GM21737 (cell line): ENCODE measurements around the gene CD8B.

Experiments used
- ATAC-seq: cut with Tn5 transposase; IDR thresholded peaks from one replicate; pipeline ENCODE4 v1.9.1; 2021; ENCODE audit warnings: mild to moderate bottlenecking, moderate library complexity; ENCODE audit not compliant: unreplicated experiment

The CD8B gene

DNA sequence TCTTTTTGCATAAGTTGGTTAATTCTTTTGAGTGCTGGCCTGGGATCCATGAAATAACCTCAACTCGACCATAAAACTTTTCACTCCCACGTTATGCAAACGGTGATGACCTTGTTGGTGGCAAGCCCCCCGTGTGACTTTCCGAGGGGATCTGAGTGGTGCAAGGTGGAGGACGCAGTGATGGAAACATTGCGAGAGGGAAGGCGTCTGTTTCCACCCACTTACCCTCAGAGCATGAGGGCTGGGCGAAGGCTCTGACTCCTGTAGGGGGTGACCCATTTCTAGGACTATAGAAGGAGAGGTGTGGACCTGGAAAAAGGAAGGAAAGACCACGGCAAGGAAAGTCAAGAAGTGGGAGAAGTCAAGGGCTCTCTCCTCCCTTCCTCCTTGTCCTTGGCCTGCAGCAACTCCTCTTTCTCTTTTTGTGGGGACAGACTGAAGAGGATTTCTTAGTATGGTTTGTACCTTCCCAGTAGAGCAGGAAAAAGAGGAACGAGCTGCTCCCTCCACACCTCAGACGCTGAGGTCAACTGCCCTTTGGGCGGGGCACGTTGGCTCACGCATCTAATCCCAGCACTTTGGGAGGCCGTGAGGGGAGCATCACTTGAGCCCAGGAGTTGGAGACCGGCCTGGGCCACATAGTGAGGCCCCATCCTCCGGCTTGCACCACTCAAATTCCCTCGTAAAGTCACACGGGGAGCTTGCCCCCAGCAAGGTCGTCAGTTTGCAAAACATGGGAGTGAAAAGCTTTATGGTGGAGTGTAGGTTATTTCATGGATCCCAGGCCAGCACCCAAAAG, 55.4 kb downstream of the CD8B start:
- ATAC-seq, result no peak

GRCh38 chr2:86800856-86801567, 60.7 kb downstream of the CD8B start:
- ATAC-seq, result no peak

GRCh38 chr2:86794861-86795260, 66.8 kb downstream of the CD8B start:
- no peak for ATAC-seq

DNA sequence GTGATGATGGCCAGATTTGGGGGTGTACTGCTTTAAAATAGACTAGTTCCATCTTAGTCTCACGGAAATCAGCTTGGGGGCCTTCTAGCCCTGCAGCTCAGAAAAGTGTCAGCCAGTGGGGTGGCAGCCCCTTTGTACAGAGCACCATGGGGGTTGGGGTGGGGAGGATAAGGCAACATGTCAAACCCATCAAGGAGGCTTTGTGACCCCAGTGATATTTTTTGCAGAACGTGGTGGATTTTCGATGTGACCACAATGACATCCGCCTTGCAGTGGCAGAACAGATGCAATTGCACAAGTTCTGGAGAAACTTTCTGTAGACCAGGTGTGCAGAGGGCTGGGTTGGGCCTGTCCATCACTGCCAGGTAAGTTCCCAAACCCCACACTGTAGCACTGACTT, 67.9 kb downstream of the CD8B start:
- ATAC-seq, result no peak

DNA sequence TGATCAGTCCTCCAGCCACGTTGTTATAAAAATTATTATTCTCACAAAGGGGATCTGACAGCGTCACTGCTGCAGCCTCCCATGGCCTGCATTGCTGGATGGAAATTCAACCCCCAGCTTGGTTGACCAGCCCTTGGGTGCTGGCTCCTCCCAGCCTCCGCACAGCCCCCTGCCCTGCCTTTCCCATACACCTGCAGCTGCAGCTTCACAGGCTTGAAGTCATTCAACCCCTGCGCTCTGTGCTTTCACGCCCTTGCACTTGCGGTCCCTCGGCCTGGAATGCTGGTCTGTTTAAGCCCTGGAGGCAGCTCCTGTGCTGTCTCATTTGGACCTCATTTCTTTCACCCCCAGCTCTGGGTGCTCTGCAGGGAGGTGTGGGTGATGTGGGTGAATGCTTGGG, 70.1 kb downstream of the CD8B start:
- ATAC-seq, result no peak

DNA sequence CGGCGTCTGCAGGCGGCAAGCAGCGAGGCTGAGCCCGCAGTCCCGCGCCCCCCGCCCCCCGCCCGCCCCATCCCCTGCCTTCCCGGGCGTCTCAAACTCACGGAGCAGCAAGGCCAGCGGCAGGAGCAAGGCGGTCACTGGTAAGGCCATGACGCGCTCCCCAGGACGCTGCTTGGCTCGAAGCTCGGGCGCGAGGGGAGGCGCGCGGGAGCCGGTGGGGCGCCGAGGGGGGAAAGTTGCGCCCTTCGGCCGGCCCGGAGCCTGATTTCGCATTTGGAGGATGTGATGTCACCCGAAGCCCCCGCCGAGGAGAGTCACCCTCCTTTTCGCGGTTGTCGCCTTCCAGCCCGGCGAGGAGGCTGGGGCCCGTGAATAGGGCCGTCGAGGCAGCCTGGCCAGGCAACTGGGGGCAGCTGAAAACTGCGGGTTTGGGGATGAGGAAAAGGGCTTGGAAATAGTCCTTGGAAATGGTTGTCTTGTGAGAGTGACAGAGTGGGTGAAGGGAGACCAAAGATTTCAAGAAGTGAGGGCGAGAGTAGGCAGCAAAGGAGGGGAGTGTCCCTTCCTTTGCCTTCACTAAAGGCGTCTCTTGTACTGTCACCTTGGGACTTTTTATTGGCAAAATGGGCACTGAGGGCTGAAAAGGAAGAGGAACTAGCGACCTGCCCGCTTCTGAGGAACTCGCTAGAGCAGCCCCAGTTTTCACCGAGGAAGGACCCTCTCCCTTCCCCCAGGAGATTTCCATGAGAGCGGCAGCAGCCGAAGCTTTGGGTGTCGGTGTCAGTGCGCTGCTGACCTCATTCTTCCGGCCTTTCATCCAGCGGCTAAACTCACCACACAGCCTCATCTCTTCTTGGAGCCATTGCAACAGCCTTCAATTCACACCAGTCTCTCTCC, 70.8 kb downstream of the CD8B start, which contains the start of gene CD8A:
CD8A (minus strand) TSS at position 238 of the 897 bp plus-strand sequence; CDS start at position 150, 88 bp downstream.
- no peak for ATAC-seq

GRCh38 chr2:86790134-86790675, 71.5 kb downstream of the CD8B start:
- ATAC-seq, result no peak

DNA sequence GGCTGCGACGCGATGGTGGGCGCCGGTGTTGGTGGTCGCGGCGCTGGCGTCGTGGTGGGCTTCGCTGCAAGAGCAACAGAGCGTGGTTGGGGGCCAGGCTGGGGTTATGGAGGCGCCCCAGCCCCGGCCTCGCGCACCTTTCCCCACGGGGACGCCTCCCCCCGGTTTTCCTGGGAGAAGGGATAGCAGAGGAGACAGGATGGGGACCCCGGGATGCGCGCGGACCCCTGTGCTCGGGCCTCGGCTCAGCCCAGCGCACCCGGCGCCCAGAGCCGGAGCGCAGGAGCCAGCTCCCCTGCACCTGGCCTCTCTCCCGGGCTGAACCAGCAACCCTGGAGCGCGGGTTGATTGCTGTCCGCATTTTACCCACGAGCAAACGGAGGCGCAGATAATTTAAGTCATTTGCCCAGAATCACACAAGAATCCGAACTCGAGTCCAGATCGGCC, 72.0 kb downstream of the CD8B start:
- no peak for ATAC-seq

GRCh38 chr2:86788881-86789686, 72.6 kb downstream of the CD8B start:
- no peak for ATAC-seq

DNA sequence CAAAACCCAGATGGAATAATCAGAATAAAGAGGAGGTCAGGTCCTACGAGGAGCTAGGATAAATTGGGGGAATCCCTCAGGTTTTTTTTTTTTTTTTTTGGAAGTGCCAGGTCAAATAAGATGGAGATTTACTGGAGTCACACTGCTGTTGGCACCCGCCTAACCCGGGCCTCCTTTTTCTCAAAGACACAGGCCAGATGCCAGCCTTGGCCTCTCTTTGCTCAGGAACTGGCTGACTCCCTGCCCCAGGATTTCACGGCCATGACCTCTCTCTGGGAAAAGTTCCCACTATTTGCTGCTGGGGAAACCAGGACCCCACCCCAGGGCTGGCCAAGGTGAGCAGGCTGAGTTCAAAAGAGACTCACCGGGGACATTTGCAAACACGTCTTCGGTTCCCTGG, 73.5 kb downstream of the CD8B start:
- ATAC-seq, result no peak

DNA sequence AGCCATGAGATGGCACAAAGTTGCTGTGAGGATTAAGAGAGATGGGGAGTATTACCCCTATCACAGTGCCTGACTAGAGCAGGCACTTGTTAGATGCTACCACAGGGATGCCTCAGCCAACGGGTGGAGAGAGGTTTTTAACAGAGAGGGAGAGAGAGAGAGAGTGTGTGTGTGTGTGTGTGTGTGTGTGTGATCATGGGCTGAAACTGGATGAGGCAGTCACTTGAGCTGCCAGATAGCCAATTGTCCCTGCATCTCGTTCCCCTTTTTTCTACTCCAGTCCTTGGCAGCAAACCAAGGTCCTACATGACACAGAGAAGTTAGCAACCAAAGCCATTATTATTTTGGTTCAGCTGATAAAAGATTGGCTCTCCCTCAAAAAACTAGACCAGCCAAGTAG, 74.0 kb downstream of the CD8B start:
- no peak for ATAC-seq

GRCh38 chr2:86786001-86786536, 75.6 kb downstream of the CD8B start:
- ATAC-seq, result no peak

DNA sequence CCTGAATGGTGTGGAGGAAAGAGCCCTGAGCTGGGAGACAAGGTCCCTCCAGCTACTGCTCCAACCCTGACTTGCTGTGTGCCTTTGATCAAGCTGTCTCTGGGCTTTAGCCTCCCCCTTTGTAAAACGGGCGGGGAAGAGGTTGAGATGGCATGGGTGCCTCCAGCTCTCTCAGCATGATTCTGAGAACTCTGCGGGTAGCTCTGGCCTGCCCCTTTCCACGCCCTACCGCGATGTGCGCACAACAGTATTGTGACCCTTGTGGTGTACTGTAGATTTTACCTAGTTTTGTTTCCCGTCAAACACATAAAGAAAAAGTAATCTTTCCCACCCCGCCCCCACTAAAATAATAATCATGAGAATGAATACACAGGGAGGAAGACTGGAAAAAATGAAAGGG, 76.2 kb downstream of the CD8B start:
- ATAC-seq, result no peak

GRCh38 chr2:86783615-86784339, 77.9 kb downstream of the CD8B start:
- ATAC-seq, result peak; percentile 96

- no peak for ATAC-seq
These were observed 78.9 kb downstream of the CD8B start for GRCh38 chr2:86782748-86783147.

DNA sequence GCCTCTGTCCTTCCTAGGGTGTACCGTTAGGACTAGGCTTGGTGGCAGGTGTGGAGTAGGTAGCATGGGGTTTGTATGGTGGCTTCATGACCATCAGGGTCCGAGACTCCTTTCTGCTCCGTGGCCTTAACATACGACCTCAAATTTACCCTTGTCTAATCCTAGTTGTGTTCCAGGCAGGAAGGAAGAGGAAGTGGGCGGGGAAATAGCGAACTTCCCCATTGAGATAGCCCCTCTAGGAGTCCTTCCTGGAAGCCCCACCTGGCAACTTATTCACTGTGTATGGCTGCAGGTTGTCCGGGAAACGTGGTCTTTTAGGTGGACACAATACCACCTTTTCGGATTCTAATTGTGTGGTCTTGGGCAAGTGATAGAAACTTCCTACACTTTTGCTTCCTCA, 80.3 kb downstream of the CD8B start:
- ATAC-seq, result no peak

DNA sequence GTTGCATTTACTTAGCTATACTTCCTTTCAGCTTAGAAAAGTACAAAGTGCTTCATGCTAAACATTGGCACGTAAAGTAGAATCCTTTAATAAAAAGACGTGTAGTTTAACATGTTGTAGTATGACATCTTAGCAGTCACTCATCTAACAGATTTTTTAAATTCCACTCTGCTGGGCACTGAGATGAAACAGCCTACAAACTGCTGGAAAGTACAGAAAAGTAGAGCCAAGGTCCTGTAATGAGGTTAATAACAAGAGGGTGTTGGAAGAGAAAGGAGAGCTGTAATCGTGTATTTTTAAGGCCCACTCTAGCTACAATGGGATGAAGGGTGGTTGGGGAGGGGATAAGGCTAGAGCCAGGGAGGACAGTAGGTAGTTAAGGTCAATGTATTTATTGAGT, 81.7 kb downstream of the CD8B start:
- ATAC-seq, result no peak

GRCh38 chr2:86778957-86779356, 82.7 kb downstream of the CD8B start:
- no peak for ATAC-seq

DNA sequence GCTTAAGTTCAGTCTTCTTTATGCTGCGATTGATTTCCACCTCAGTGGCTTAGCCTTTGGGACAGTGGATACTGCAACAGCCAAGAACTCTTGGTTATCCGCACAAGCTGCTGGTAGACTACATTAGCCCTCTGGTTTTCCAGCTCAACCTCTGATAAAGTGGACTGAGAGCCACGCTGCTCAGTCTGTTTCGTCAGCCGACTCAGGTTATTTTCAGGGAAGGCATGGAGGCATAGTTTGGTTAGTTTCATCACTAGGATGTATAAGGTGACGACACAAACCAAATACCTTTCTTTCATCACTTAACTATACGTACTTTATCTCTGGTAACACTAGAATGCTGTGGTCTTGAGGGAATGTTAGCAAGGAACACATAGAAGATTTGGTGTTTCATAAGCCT, 85.2 kb downstream of the CD8B start:
- ATAC-seq, result no peak
